Ovary (tissue), 9 donors: ENCODE measurements around the gene KCNK16. TPM values are rescaled to one million over a fixed set of nuclear protein-coding genes. Genes with fewer than 3 reads are reported as not detected.

Experiments
- DNase-seq, 5 donors: peaks; one replicate each; pipeline ENCODE4 v3.0.0-alpha.2; 2019 to 2020
- H3K27ac ChIP-seq, 2 donors: fragments of 200-600 bp; one replicate each; pipeline versions ENCODE4 v1.5.1 to v1.8.0; 2019 to 2022
- H3K27me3 ChIP-seq: fragments of 200-600 bp; one replicate; pipeline ENCODE4 v1.8.0; 2022
- H3K36me3 ChIP-seq: fragments of 200-600 bp; sonication (generic); one replicate; pipeline ENCODE4 v1.5.1; 2019
- H3K4me1 ChIP-seq: one replicate; pipeline ENCODE4 v1.8.1; 2013; ENCODE audit warnings: mild to moderate bottlenecking, moderate library complexity; ENCODE audit not compliant: insufficient read depth
- H3K4me3 ChIP-seq: fragments of 200-600 bp; sonication (generic); one replicate; pipeline ENCODE4 v1.5.1; 2017
- H3K9me3 ChIP-seq, 2 donors: fragments of 200-600 bp in 1 of 2; sonication (generic) in 1 of 2; one replicate each; pipeline versions ENCODE4 v1.5.1 to v1.8.1; 2013 to 2019; ENCODE audit warnings: mild to moderate bottlenecking in 1 of 2, moderate library complexity in 1 of 2
- CTCF ChIP-seq, 3 donors: fragments of 450-650 bp in 2 of 3; fragments of 200-600 bp in 1 of 3; IDR thresholded peaks; one replicate each; pipeline versions ENCODE4 v1.5.1 to v1.8.0; 2016 to 2022; ENCODE audit warnings: antibody characterized with exemption in 3 of 3, mild to moderate bottlenecking in 1 of 3
- EP300 ChIP-seq: sonication (generic); formaldehyde crosslinking; IDR thresholded peaks from one replicate; pipeline ENCODE4 v1.6.1; 2017; ENCODE audit warnings: antibody characterized with exemption
- POLR2A ChIP-seq: fragments of 450-650 bp; IDR thresholded peaks from one replicate; pipeline ENCODE4 v1.6.1; 2017; ENCODE audit warnings: antibody characterized with exemption, mild to moderate bottlenecking, moderate library complexity
- WGBS, 3 donors: extraction: QIAGEN DNeasy Blood & Tissue Kit in 1 of 3; methylation state at CpG; one replicate each; pipeline versions ENCODE4 v1.1.5 to v1.1.7; 2013 to 2017; 5-methylcytosine and 5-hydroxymethylcytosine counted together
- intact Hi-C, 4 donors: fragments of 100-400 bp; cut with DNase I; formaldehyde crosslinking; loops; one replicate each; pipeline versions ENCODE4 v1.11.0 to v1.15.1; 2022 to 2023
- polyA plus RNA-seq, 2 donors: library from polyadenylated mRNA; stranded (reverse); fragments of 200-250 nt in 1 of 2; fragments of 350-450 nt in 1 of 2; fragmentation: Illumina TruSeq in 1 of 2; extraction: RNeasy Lipid Tissue Mini Kit (QIAGEN cat#74804) in 1 of 2; gene quantifications; one replicate each; pipeline ENCODE4 v1.2.3, GENCODE V29; 2013 to 2014
- total RNA-seq, 7 donors: library from RNA; depleted of rRNA in 2 of 7; stranded (reverse); fragments of >200 nt in 2 of 7; fragmentation: NEBNext Ultra II Directional in 3 of 7; extraction: Animal tissue kit (Norgen Biotek cat#: 25700) in 3 of 7; gene quantifications; one replicate each; pipeline versions ENCODE4 v1.1.0 to v1.2.4, GENCODE V29; 2016 to 2023
- donor health status: DM: no; HTN: no; CAD: no; lungs with moderate emphysema.
- donor health status: DM: no; HTN: no; CAD: no.
- donor health status: Bipolar disorder and iron deficiency.
- donor health status: DM: yes; HTN: yes; CAD: no.
- donor health status: DM: no; HTN: no; CAD: no.
- donor health status: DM: yes; HTN: yes; CAD: no.

Gene KCNK16
- total and polyA plus RNA-seq, 9 donors = not detected

DNA sequence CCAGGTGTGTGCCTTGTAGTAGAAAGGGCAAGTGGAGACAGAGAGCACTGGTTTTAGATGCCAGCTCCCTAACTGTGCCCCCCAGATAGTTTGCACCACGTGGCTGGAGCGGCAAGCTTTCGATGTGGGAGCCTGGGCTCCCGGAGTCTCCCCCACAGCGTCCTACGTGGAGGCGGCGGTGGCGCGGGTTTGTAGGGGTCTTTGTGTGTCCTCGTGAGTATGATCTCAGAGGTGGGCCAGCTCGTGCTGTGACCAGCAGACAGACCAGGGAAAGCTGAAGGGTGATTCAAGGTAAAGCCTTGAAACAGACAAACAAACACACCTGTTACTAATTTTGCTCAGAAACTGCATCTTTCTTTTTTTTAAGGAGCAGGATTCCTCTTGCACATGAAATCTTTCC is 5.6 kb upstream of the KCNK16 start:
- no peaks in the 10 kb centered on the region for H3K27me3 ChIP-seq
- no peaks in the 10 kb centered on the region for H3K4me1 ChIP-seq
- no peak for DNase-seq
- intact Hi-C loops = no loop called here
- TF ChIP-seq EP300 (no peak), POLR2A (no peak), CTCF (IDR thresholded peaks at IDR 0.05) (no peak)
- H3K27ac ChIP-seq = no peak overlapping the region
- 77 to 85% (median 82%) methylated on average over 12 of the region's 12 CpGs for WGBS, 3 donors
- no peaks in the 10 kb centered on the region for H3K36me3 ChIP-seq
- H3K9me3 ChIP-seq = no peaks in the 10 kb centered on the region
- no peak overlapping the region for H3K4me3 ChIP-seq

DNA sequence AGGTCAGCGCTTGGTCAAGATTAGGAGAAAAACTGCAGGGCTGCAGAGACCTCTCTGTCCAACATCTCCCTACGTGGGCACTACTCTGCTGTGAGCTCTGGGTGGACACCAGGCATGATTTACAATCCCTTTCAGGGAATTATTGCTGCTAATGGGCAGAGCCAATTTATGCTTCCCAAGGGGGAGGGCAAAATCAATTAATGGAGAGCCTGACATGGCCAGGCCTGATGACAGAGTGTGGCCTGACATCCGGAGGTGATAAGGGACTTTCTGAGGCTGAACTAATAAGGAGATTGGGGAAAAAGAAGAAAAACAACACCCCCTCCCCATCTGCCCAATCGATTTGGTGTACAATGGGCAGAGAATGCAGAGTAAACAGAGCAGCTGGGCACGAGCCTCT is 5.0 kb upstream of the KCNK16 start:
- TF ChIP-seq EP300 = no peak
- TF ChIP-seq CTCF (IDR thresholded peaks at IDR 0.05) = no peak
- TF ChIP-seq POLR2A = no peak
- H3K4me1 ChIP-seq = no peaks in the 10 kb centered on the region

GRCh38 chr6:39321761-39322160 is 741 bp downstream of the KCNK16 start:
- H3K36me3 ChIP-seq = no peaks in the 10 kb centered on the region
- H3K4me1 ChIP-seq = no peaks in the 10 kb centered on the region
- no peak overlapping the region for H3K4me3 ChIP-seq
- 45 to 61% (median 48%) methylated on average over 5 of the region's 5 CpGs for WGBS, 3 donors
- intact Hi-C loops = no loop called here
- H3K27me3 ChIP-seq = no peaks in the 10 kb centered on the region
- no peak overlapping the region for H3K27ac ChIP-seq
- TF ChIP-seq POLR2A (no peak), EP300 (no peak), CTCF (IDR thresholded peaks at IDR 0.05) (no peak)
- DNase-seq = no peak
- no peaks in the 10 kb centered on the region for H3K9me3 ChIP-seq

More for the DNA sequence above, 5.0 kb upstream of the KCNK16 start:
- Histone ChIP-seq H3K27me3 (no peaks in the 10 kb centered on the region), H3K27ac (no peak overlapping the region), H3K4me3 (no peak overlapping the region), H3K36me3 (no peaks in the 10 kb centered on the region), H3K9me3 (no peaks in the 10 kb centered on the region)
- DNase-seq = no peak
- intact Hi-C loops = no loop called here
- 66 to 69% (median 67%) methylated on average over 5 of the region's 5 CpGs for WGBS, 3 donors

DNA sequence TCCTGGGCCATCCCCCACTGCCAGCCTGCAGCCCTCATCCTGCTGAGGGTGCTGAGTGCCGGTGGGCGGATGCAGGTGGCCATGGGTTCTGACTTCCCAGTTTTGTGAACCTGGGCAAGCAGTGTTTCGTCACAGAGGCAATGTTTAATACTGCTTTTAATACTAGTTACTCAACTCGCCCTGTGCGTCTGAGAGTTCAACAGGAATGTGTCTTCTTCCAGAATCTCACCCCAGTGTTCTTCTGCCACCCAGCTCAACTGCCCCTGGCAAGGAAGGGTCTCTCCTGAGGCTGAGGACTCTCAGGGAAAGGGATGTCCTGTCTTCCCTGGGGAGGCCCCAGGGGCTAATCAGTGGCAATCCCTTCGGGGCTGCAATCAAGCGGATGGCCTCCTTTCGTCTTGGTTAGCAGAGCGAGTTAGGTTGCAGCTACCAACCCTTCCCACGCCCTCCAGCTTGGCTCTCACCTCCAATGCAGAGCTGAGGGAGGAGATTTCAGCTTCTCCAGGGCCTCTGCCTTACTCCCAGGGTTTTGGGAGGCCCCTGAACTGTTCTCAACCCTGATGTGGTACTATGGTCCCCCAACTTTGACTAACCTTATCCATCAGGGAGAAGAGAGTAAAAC is 2.0 kb downstream of the KCNK16 start:
- DNase-seq = no peak
- Histone ChIP-seq H3K27ac (no peak overlapping the region), H3K4me1 (no peaks in the 10 kb centered on the region), H3K36me3 (no peaks in the 10 kb centered on the region), H3K27me3 (no peaks in the 10 kb centered on the region), H3K9me3 (no peaks in the 10 kb centered on the region), H3K4me3 (no peak overlapping the region)
- WGBS, 3 donors = 73 to 84% (median 77%) methylated on average over 10 of the region's 10 CpGs
- intact Hi-C loops = no loop called here
- TF ChIP-seq POLR2A (no peak), EP300 (no peak), CTCF (IDR thresholded peaks at IDR 0.05) (no peak)
